Heart left ventricle (tissue), 16 donors: Measurements from ENCODE around the gene GIMAP1. TPM values are rescaled to one million over a fixed set of nuclear protein-coding genes. Genes with fewer than 3 reads are reported as not detected.

ENCODE experiments used
- ATAC-seq, 4 donors: fragments of 200-7000 bp; cut with Tn5 transposase; one replicate each; pipeline ENCODE4 v1.9.1; 2020 to 2022; ENCODE audit warnings: moderate library complexity in 4 of 4, mild to moderate bottlenecking in 3 of 4, moderate number of reproducible peaks in 1 of 4
- DNase-seq, 5 donors: peaks; one replicate each; pipeline ENCODE4 v3.0.0-alpha.2; 2020
- H3K27ac ChIP-seq, 12 donors: fragments of 200-600 bp; sonication (generic) in 4 of 12; one replicate each; pipeline versions ENCODE4 v1.5.0 to v1.8.0; 2016 to 2022; ENCODE audit warnings: mild to moderate bottlenecking in 2 of 12
- H3K27me3 ChIP-seq, 9 donors: fragments of 200-600 bp; sonication (generic) in 2 of 9; one replicate each; pipeline versions ENCODE4 v1.5.1 to v1.8.0; 2016 to 2022; ENCODE audit warnings: mild to moderate bottlenecking in 3 of 9
- H3K36me3 ChIP-seq, 9 donors: fragments of 200-600 bp; sonication (generic) in 2 of 9; one replicate each; pipeline versions ENCODE4 v1.5.0 to v1.8.0; 2018 to 2022; ENCODE audit warnings: mild to moderate bottlenecking in 2 of 9
- H3K4me1 ChIP-seq, 12 donors: fragments of 200-600 bp; sonication (generic) in 4 of 12; one replicate each; pipeline versions ENCODE4 v1.5.0 to v1.8.0; 2016 to 2022; ENCODE audit warnings: mild to moderate bottlenecking in 3 of 12
- H3K4me3 ChIP-seq, 12 donors: fragments of 200-600 bp; sonication (generic) in 4 of 12; one replicate each; pipeline versions ENCODE4 v1.5.0 to v1.8.0; 2017 to 2022; ENCODE audit warnings: mild to moderate bottlenecking in 9 of 12, moderate library complexity in 4 of 12
- H3K9me3 ChIP-seq, 12 donors: fragments of 200-600 bp; sonication (generic) in 4 of 12; one replicate each; pipeline versions ENCODE4 v1.5.0 to v1.8.0; 2016 to 2022; ENCODE audit warnings: mild to moderate bottlenecking in 1 of 12
- CTCF ChIP-seq, 12 donors: fragments of 200-600 bp; sonication (generic) in 4 of 12; IDR thresholded peaks; one replicate each; pipeline versions ENCODE4 v1.5.0 to v1.8.0; 2018 to 2022; ENCODE audit warnings: antibody characterized with exemption in 12 of 12, mild to moderate bottlenecking in 5 of 12
- POLR2A ChIP-seq, 2 donors: fragments of 450-650 bp; IDR thresholded peaks; one replicate each; pipeline ENCODE4 v1.6.1; 2017; ENCODE audit warnings: antibody characterized with exemption in 2 of 2, mild to moderate bottlenecking in 2 of 2, moderate library complexity in 2 of 2
- WGBS, 4 donors: extraction: QIAGEN DNeasy Blood & Tissue Kit in 2 of 4; methylation state at CpG; one replicate each; pipeline versions ENCODE4 v1.1.5 to v1.1.7; 2013 to 2018; 5-methylcytosine and 5-hydroxymethylcytosine counted together
- intact Hi-C, 10 donors: fragments of 100-400 bp; cut with DNase I; formaldehyde crosslinking; loops; one replicate each; pipeline versions ENCODE4 v1.11.1 to v1.14.2; 2022
- polyA plus RNA-seq, 2 donors: library from polyadenylated mRNA; stranded (reverse); fragments of 200-250 nt; gene quantifications; one replicate each; pipeline ENCODE4 v1.2.3, GENCODE V29; 2013
- total RNA-seq, 9 donors: library from RNA; depleted of rRNA in 2 of 9; stranded (reverse); fragments of >200 nt in 2 of 9; fragmentation: NEBNext Ultra II Directional in 3 of 9; extraction: Animal tissue kit (Norgen Biotek cat#: 25700) in 3 of 9; gene quantifications; one replicate each; pipeline versions ENCODE4 v1.1.0 to v1.2.4, GENCODE V29; 2016 to 2023
- donor health status: ischemic (EF 13 %, LVEDD 7.1; RV severe dilation, severe dysfunction).
- donor health status: healthy with polysubstance abuse.
- donor health status: DM: no; HTN: yes; CAD: no.
- donor health status: DM: no; HTN: no; CAD: no.
- donor health status: ischemic (EF 25% LVEDD 6.9; RV normal size, moderate dysfunction).
- donor health status: ischemic (EF 25% LVEDD 5.7; RV mildly dilated, moderate dysfunction).
- donor health status: healthy.
- donor health status: DM: yes; HTN: yes; CAD: no.
- donor health status: ischemic (EF 35%, LVEDD 5.7; RV mildly dilated, moderate dysfunction).
- donor health status: nonischemic (EF 11% LVEDD 7.7; RV severe dilation, severe dysfunction).
- donor health status: DM: yes; HTN: yes; CAD: no.
- donor health status: PGD.
- donor health status: ischemic (EF 29% LVEDD 5.4; RV normal size, mild dysfunction).
- donor health status: nonischemic (EF 23%, LVEDD 6.1; RV moderate dilation, normal function).

The GIMAP1 gene
- total and polyA plus RNA-seq, 11 donors = 3.4 to 9.7 (median 6.7) TPM

DNA sequence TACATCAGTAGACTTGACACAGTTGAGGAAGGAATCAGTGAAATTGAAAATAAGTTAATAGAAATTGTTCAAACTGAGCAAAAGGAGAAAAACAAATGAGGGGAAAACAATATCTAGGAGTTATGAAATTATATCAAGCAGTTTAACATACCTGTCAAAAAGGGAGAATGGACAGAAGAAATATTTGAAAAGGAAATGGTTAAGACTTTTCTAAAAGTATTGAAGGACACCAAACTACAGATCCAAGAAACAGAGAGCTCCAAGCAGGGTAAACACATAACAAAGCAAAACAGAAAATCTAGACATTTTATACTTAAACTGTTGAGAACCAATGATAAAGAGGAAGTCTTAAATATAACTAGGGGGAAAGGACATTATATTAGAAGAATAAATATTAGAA is 12.2 kb downstream of the GIMAP1 start:
- ATAC-seq (no peak), DNase-seq (no peak)
- Histone ChIP-seq H3K9me3 (peaks cover 0 to 27% (median 5%) of the 10 kb centered on the region in 12 donors), H3K27ac (no peak overlapping the region), H3K27me3 (no peaks in the 10 kb centered on the region), H3K4me3 (no peak overlapping the region), H3K4me1 (peaks cover 0 to 12% (median 0%) of the 10 kb centered on the region in 12 donors), H3K36me3 (peaks cover 0 to 7% (median 0%) of the 10 kb centered on the region in 9 donors)
- no peak for TF ChIP-seq CTCF (IDR thresholded peaks at IDR 0.05)
- TF ChIP-seq POLR2A (IDR thresholded peaks at IDR 0.05) = no peak
- intact Hi-C loops = loop anchor here in 1 of 10 donors (10.0 kb wide), 1 partner anchor 254 kb away; no protein-coding TSS in a partner anchor

DNA sequence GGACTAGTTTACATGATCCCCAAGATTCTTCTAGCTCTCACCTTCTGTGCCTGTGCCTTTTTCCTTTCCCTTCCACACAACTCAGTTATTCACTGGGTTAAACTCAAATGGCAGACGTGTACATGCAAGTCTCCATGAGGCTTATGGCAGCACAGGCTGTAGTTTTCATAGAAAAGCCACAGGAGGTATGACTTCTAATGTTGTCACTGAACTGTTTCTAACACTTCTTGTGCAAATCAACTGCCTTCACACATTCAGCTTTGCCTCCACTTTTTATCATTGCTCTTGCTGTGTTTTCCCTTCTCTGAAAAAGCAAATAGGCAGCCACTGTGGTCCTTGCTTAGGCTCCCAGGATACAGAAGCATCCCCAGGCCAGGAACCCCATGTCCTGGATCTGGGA is 15.5 kb downstream of the GIMAP1 start:
- H3K27me3 ChIP-seq = no peaks in the 10 kb centered on the region
- intact Hi-C loops = loop anchor here in 2 of 10 donors (10.0 kb wide), 2 partner anchors 97 to 277 kb away; partner anchors contain the start of genes GIMAP6 (in 1 of the 2) and GIMAP8 (in 1 of the 2)
- H3K4me1 ChIP-seq = peaks cover 0 to 29% (median 3%) of the 10 kb centered on the region in 12 donors
- 63 to 83% (median 77%) methylated on average over 1 of the region's 1 CpG for WGBS, 4 donors
- peak overlapping the region in 1 of 12 donors; percentile 61 for H3K27ac ChIP-seq
- H3K36me3 ChIP-seq = no peaks in the 10 kb centered on the region
- ATAC-seq (no peak), DNase-seq (no peak)
- H3K4me3 ChIP-seq = no peak overlapping the region
- H3K9me3 ChIP-seq = peaks cover 0 to 19% (median 5%) of the 10 kb centered on the region in 12 donors
- TF ChIP-seq CTCF (IDR thresholded peaks at IDR 0.05) (no peak), POLR2A (IDR thresholded peaks at IDR 0.05) (no peak)

- TF ChIP-seq CTCF (IDR thresholded peaks at IDR 0.05) (no peak), POLR2A (IDR thresholded peaks at IDR 0.05) (no peak)
- intact Hi-C loops = loop anchor here in 2 of 10 donors (10.0 kb wide), 2 partner anchors 98 to 278 kb away; partner anchors contain the start of genes GIMAP6 (in 1 of the 2) and GIMAP8 (in 1 of the 2)
- H3K9me3 ChIP-seq = peaks cover 0 to 12% (median 3%) of the 10 kb centered on the region in 12 donors
- H3K27me3 ChIP-seq = no peaks in the 10 kb centered on the region
- WGBS, 4 donors = 80 to 87% (median 85%) methylated on average over 5 of the region's 5 CpGs
- no peak overlapping the region for H3K4me3 ChIP-seq
- no peaks in the 10 kb centered on the region for H3K36me3 ChIP-seq
- H3K27ac ChIP-seq = peak overlapping the region in 1 of 12 donors; percentile 2
- ATAC-seq = no peak
- peaks cover 0 to 30% (median 4%) of the 10 kb centered on the region in 12 donors for H3K4me1 ChIP-seq
- no peak for DNase-seq
Measured at GRCh38 chr7:150732786-150733481, 16.5 kb downstream of the GIMAP1 start.

- DNase-seq (no peak), ATAC-seq (no peak)
- Histone ChIP-seq H3K36me3 (no peaks in the 10 kb centered on the region), H3K4me3 (no peak overlapping the region), H3K4me1 (peaks cover 0 to 30% (median 4%) of the 10 kb centered on the region in 12 donors), H3K9me3 (peaks cover 0 to 5% (median under 1%) of the 10 kb centered on the region in 12 donors), H3K27me3 (no peaks in the 10 kb centered on the region), H3K27ac (no peak overlapping the region)
- TF ChIP-seq CTCF (IDR thresholded peaks at IDR 0.05) = no peak
- TF ChIP-seq POLR2A (IDR thresholded peaks at IDR 0.05) = no peak
- WGBS, 4 donors = 92 to 96% (median 94%) methylated on average over 5 of the region's 5 CpGs
- intact Hi-C loops = loop anchor here in 2 of 10 donors (10.0 kb wide), 2 partner anchors 99 to 279 kb away; partner anchors contain the start of genes GIMAP6 (in 1 of the 2) and GIMAP8 (in 1 of the 2)
Measured at GRCh38 chr7:150733482-150734095, 17.2 kb downstream of the GIMAP1 start.
